ENCODE results near the gene KLF16. TPM values are rescaled to one million over a fixed set of nuclear protein-coding genes. Genes with fewer than 3 reads are reported as not detected.
A peak's percentile ranks its signal among the peaks of the same experiment; 100 is the strongest.

Gene KLF16
- total and polyA plus RNA-seq, 9 of the 15 experiments (the other 6 are each of a cell fraction or from before 2014, with no cell fraction given): 0.04 to 60.4 (median 6.8) TPM

GRCh38 chr19:1856698-1857603, 6.4 kb downstream of the KLF16 start (continued):
- peak; percentile 83 for TF ChIP-seq JUND (IDR thresholded peaks at IDR 0.05; ENCODE audit: borderline replicate concordance, low read depth, low read length)
- peak; percentile 48; the same call in 1 of the 3 replicates for TF ChIP-seq JUND (tag; IDR thresholded peaks at IDR 0.05; ENCODE audit: borderline replicate concordance, low read depth, low read length)
- peak; percentile 63; the same call in 1 of the 2 replicates for TF ChIP-seq PHF8 (IDR thresholded peaks at IDR 0.05; ENCODE audit: borderline replicate concordance, low read length)
- TF ChIP-seq CC2D1A (IDR thresholded peaks at IDR 0.05): no peak
- TF ChIP-seq, protein P1, sequence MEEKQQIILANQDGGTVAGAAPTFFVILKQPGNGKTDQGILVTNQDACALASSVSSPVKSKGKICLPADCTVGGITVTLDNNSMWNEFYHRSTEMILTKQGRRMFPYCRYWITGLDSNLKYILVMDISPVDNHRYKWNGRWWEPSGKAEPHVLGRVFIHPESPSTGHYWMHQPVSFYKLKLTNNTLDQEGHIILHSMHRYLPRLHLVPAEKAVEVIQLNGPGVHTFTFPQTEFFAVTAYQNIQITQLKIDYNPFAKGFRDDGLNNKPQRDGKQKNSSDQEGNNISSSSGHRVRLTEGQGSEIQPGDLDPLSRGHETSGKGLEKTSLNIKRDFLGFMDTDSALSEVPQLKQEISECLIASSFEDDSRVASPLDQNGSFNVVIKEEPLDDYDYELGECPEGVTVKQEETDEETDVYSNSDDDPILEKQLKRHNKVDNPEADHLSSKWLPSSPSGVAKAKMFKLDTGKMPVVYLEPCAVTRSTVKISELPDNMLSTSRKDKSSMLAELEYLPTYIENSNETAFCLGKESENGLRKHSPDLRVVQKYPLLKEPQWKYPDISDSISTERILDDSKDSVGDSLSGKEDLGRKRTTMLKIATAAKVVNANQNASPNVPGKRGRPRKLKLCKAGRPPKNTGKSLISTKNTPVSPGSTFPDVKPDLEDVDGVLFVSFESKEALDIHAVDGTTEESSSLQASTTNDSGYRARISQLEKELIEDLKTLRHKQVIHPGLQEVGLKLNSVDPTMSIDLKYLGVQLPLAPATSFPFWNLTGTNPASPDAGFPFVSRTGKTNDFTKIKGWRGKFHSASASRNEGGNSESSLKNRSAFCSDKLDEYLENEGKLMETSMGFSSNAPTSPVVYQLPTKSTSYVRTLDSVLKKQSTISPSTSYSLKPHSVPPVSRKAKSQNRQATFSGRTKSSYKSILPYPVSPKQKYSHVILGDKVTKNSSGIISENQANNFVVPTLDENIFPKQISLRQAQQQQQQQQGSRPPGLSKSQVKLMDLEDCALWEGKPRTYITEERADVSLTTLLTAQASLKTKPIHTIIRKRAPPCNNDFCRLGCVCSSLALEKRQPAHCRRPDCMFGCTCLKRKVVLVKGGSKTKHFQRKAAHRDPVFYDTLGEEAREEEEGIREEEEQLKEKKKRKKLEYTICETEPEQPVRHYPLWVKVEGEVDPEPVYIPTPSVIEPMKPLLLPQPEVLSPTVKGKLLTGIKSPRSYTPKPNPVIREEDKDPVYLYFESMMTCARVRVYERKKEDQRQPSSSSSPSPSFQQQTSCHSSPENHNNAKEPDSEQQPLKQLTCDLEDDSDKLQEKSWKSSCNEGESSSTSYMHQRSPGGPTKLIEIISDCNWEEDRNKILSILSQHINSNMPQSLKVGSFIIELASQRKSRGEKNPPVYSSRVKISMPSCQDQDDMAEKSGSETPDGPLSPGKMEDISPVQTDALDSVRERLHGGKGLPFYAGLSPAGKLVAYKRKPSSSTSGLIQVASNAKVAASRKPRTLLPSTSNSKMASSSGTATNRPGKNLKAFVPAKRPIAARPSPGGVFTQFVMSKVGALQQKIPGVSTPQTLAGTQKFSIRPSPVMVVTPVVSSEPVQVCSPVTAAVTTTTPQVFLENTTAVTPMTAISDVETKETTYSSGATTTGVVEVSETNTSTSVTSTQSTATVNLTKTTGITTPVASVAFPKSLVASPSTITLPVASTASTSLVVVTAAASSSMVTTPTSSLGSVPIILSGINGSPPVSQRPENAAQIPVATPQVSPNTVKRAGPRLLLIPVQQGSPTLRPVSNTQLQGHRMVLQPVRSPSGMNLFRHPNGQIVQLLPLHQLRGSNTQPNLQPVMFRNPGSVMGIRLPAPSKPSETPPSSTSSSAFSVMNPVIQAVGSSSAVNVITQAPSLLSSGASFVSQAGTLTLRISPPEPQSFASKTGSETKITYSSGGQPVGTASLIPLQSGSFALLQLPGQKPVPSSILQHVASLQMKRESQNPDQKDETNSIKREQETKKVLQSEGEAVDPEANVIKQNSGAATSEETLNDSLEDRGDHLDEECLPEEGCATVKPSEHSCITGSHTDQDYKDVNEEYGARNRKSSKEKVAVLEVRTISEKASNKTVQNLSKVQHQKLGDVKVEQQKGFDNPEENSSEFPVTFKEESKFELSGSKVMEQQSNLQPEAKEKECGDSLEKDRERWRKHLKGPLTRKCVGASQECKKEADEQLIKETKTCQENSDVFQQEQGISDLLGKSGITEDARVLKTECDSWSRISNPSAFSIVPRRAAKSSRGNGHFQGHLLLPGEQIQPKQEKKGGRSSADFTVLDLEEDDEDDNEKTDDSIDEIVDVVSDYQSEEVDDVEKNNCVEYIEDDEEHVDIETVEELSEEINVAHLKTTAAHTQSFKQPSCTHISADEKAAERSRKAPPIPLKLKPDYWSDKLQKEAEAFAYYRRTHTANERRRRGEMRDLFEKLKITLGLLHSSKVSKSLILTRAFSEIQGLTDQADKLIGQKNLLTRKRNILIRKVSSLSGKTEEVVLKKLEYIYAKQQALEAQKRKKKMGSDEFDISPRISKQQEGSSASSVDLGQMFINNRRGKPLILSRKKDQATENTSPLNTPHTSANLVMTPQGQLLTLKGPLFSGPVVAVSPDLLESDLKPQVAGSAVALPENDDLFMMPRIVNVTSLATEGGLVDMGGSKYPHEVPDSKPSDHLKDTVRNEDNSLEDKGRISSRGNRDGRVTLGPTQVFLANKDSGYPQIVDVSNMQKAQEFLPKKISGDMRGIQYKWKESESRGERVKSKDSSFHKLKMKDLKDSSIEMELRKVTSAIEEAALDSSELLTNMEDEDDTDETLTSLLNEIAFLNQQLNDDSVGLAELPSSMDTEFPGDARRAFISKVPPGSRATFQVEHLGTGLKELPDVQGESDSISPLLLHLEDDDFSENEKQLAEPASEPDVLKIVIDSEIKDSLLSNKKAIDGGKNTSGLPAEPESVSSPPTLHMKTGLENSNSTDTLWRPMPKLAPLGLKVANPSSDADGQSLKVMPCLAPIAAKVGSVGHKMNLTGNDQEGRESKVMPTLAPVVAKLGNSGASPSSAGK (IDR thresholded peaks at IDR 0.05): no peak
- 0 out of 2 replicates have a peak, but pooled peaks have one; percentile 28 for TF ChIP-seq CEBPG (CRISPR knock-in tag; IDR thresholded peaks at IDR 0.05)
- TF ChIP-seq CEBPG (tag; conservative IDR thresholded peaks at IDR 0.05 in 1 of 2, IDR thresholded peaks at IDR 0.05 in 1 of 2): no peak
- no peak for TF ChIP-seq BRD4 (IDR thresholded peaks at IDR 0.05)
- no peak for TF ChIP-seq RERE (CRISPR knock-in tag; IDR thresholded peaks at IDR 0.05; ENCODE audit: borderline replicate concordance)
